Measurements from ENCODE around the gene SSH2.
"Not testable (repeated sequence)": the region's sequence is repeated elsewhere in the genome, so short reads cannot be mapped to it uniquely, and the experiment has no call there.

GRCh38 chr17:29874358-29874757, 55.7 kb downstream of the SSH2 start:
- TF ChIP-seq, protein P1, sequence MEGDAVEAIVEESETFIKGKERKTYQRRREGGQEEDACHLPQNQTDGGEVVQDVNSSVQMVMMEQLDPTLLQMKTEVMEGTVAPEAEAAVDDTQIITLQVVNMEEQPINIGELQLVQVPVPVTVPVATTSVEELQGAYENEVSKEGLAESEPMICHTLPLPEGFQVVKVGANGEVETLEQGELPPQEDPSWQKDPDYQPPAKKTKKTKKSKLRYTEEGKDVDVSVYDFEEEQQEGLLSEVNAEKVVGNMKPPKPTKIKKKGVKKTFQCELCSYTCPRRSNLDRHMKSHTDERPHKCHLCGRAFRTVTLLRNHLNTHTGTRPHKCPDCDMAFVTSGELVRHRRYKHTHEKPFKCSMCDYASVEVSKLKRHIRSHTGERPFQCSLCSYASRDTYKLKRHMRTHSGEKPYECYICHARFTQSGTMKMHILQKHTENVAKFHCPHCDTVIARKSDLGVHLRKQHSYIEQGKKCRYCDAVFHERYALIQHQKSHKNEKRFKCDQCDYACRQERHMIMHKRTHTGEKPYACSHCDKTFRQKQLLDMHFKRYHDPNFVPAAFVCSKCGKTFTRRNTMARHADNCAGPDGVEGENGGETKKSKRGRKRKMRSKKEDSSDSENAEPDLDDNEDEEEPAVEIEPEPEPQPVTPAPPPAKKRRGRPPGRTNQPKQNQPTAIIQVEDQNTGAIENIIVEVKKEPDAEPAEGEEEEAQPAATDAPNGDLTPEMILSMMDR (IDR thresholded peaks at IDR 0.05; ENCODE audit: insufficient read depth, low read length, poor library complexity, severe bottlenecking), result not testable (repeated sequence)
- TF ChIP-seq EZH2phosphoT487 (conservative IDR thresholded peaks at IDR 0.05; ENCODE audit: low read length), result not testable (repeated sequence)

Measured in SU-DHL-6 (cell line).